B cell (primary cell): ENCODE data around the gene NFAM1.

Experiments used
- EZH2 ChIP-seq: IDR thresholded peaks from 2 replicates; pipeline ENCODE4 v1.6.1; 2012; ENCODE audit warnings: borderline replicate concordance, low read depth, mild to moderate bottlenecking, moderate library complexity, low read length; ENCODE audit not compliant: insufficient read depth, poor library complexity, severe bottlenecking
- TF ChIP-seq, protein P1 (sequence below): fragments of 200-600 bp; IDR thresholded peaks from one replicate; pipeline ENCODE4 v1.8.0; 2022; ENCODE audit warnings: antibody characterized with exemption, mild to moderate bottlenecking

DNA sequence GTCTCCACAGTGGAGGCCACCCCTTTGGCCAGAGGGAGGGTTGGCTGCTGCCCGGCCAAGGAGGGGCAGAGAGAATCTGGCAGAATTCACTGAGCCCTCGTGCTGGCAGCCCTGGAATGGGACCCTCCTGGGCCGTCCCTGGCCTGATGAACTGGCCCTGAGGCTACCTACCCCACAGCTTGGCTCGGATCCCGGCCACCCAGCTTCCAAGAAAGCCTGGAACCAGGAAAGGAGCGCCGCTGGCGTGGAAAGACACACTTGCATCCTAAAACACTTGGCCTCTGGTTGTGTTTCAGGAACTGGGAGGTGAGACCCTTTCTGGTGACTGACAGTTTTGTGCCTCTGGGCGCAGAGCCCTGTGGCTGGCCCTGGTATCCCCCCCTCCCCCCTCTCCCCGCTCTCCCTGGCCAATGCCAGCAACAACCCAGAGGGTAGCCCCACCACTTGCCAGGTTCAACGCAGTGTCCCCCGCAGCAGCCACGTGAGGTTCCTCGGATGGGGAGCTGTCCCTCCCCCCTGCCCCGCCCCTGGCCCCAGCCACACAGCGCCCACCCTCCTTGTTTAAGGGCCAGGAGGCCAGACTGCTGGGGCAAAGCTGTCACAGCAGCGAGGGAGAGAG, 693 bp downstream of the NFAM1 start:
- TF ChIP-seq, protein P1, sequence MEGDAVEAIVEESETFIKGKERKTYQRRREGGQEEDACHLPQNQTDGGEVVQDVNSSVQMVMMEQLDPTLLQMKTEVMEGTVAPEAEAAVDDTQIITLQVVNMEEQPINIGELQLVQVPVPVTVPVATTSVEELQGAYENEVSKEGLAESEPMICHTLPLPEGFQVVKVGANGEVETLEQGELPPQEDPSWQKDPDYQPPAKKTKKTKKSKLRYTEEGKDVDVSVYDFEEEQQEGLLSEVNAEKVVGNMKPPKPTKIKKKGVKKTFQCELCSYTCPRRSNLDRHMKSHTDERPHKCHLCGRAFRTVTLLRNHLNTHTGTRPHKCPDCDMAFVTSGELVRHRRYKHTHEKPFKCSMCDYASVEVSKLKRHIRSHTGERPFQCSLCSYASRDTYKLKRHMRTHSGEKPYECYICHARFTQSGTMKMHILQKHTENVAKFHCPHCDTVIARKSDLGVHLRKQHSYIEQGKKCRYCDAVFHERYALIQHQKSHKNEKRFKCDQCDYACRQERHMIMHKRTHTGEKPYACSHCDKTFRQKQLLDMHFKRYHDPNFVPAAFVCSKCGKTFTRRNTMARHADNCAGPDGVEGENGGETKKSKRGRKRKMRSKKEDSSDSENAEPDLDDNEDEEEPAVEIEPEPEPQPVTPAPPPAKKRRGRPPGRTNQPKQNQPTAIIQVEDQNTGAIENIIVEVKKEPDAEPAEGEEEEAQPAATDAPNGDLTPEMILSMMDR, result no peak
- no peak for TF ChIP-seq EZH2
